ENCODE data around the gene TSC22D2. TPM values are rescaled to one million over a fixed set of nuclear protein-coding genes. Genes with fewer than 3 reads are reported as not detected.
A peak's percentile ranks its signal among the peaks of the same experiment; 100 is the strongest.

The TSC22D2 gene
- total and polyA plus RNA-seq, 2 of the 4 experiments (the other 2 are of a cell fraction): 12.2 to 20.5 TPM

DNA sequence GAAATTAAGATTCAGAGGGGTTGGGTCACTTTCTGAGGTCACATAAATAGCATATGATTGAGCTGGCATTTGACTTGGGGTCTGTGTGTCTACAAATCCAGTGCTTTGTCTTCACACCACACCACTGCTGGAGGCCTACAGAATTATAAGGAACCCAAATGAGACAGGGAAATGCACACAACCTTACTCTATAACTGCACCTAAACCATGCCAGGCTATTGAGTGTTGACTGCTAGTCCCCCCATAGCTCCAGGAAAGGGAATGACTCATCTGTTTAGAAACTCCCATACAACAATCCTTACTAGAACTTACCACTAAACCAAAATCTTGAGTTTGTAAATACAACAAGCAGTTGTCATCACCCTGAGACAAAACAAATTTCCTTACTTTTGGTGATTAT, 16.9 kb upstream of the TSC22D2 start:
- intact Hi-C loops (cut with micrococcal nuclease): no loop called here

More for the DNA sequence above, 16.9 kb upstream of the TSC22D2 start:
- DNase-seq: peak; percentile 68
- H3K14ac ChIP-seq (replicated peaks; ENCODE audit: low read depth, low read length): no peak overlapping the region
- no peak overlapping the region for H2BK15ac ChIP-seq (ENCODE audit: low read depth, low read length)
- 0 out of 2 replicates have a peak overlapping the region, but pooled peaks have one; percentile 64 for H3K4ac ChIP-seq (ENCODE audit: low read depth, low read length)
- H3K79me1 ChIP-seq (ENCODE audit: low read depth in 1 of 2, low read length in 2 of 2): peaks cover 0 to 3% of the 10 kb centered on the region in 2 experiments; a peak in 1 of 4 replicates
- H2BK5ac ChIP-seq (ENCODE audit: low read depth, low read length, poor library complexity, severe bottlenecking): no peak overlapping the region
- no peaks in the 10 kb centered on the region for H3K27me3 ChIP-seq (ENCODE audit: control insufficient read depth, insufficient read depth, low read length)
- H3K4me2 ChIP-seq (ENCODE audit: low read depth, low read length): no peak overlapping the region
- H2AK5ac ChIP-seq (ENCODE audit: low read depth, low read length): no peak overlapping the region
- peak overlapping the region in 1 of 2 experiments; percentile 60; a peak in 1 of 4 replicates for H4K8ac ChIP-seq (ENCODE audit: low read depth in 2 of 2, low read length in 2 of 2)
- no peaks in the 10 kb centered on the region; the same call in 1 of the 2 replicates for H3K4me1 ChIP-seq (ENCODE audit: control insufficient read depth, insufficient read depth, low read length)
- H2AFZ ChIP-seq (replicated peaks; ENCODE audit: low read length, poor library complexity): no peak overlapping the region
- no peaks in the 10 kb centered on the region for H3K9me3 ChIP-seq (ENCODE audit: control insufficient read depth, insufficient read depth, low read length)
- H4K20me1 ChIP-seq (ENCODE audit: insufficient read depth, low read length): no peaks in the 10 kb centered on the region
- H3K56ac ChIP-seq (ENCODE audit: extremely low read depth, insufficient read depth, low read length): no peak overlapping the region
- 0 out of 2 replicates have a peak overlapping the region, but pooled peaks have one; percentile 73 for H2BK20ac ChIP-seq (ENCODE audit: low read depth, low read length)
- H2AK9ac ChIP-seq (replicated peaks; ENCODE audit: low read depth, low read length, poor library complexity): peak overlapping the region; percentile 15
- no peak overlapping the region; the same call in 1 of the 2 replicates for H4K91ac ChIP-seq (ENCODE audit: insufficient read depth, low read depth, low read length)
- no peak overlapping the region for H3K9ac ChIP-seq (ENCODE audit: low read depth, low read length)
- H3K18ac ChIP-seq (ENCODE audit: low read depth, low read length): no peak overlapping the region
- no peak overlapping the region for H4K5ac ChIP-seq (ENCODE audit: low read depth, low read length)
- H2BK120ac ChIP-seq (ENCODE audit: low read depth, low read length): no peak overlapping the region
- POLR2A ChIA-PET (ENCODE audit: unreplicated experiment): no interaction called here
- no peak overlapping the region for H3K27ac ChIP-seq (ENCODE audit: insufficient read depth, low read length)
- H3K4me3 ChIP-seq (ENCODE audit: insufficient read depth, low read depth, low read length): no peak overlapping the region
- peaks cover 5% of the 10 kb centered on the region for H3K9me1 ChIP-seq (ENCODE audit: insufficient read depth, low read length)
- no TSS peak for BruUV-seq (replicated peaks)
- CTCF ChIA-PET: interaction anchor here (0.5 kb wide), 1 partner anchor 456 kb away, joined by 5 read pairs; no protein-coding TSS in a partner anchor
- TF ChIP-seq ELK1 (IDR thresholded peaks at IDR 0.05; ENCODE audit: borderline replicate concordance, low read depth, low read length) (no peak), MAFK (IDR thresholded peaks at IDR 0.05; ENCODE audit: low read depth, low read length) (no peak), FOS (IDR thresholded peaks at IDR 0.05; ENCODE audit: low read depth, low read length) (0 out of 2 replicates have a peak, but pooled peaks have one; percentile 30), MXI1 (IDR thresholded peaks at IDR 0.05; ENCODE audit: borderline replicate concordance, low read depth, low read length) (no peak), RFX5 (IDR thresholded peaks at IDR 0.05; ENCODE audit: low read depth, low read length) (no peak), CEBPB (IDR thresholded peaks at IDR 0.05; ENCODE audit: low read depth, low read length) (no peak)
- TF ChIP-seq, protein P1, sequence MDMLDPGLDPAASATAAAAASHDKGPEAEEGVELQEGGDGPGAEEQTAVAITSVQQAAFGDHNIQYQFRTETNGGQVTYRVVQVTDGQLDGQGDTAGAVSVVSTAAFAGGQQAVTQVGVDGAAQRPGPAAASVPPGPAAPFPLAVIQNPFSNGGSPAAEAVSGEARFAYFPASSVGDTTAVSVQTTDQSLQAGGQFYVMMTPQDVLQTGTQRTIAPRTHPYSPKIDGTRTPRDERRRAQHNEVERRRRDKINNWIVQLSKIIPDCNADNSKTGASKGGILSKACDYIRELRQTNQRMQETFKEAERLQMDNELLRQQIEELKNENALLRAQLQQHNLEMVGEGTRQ (IDR thresholded peaks at IDR 0.05; ENCODE audit: low read depth, low read length): no peak
- dilution Hi-C loops (cut with HindIII; ENCODE audit: low sequenced_read_pairs, unreplicated experiment) (no loop called here), in situ Hi-C loops (cut with MboI; ENCODE audit: low sequenced_read_pairs) (no loop called here)
- no peaks in the 10 kb centered on the region for H3K36me3 ChIP-seq (ENCODE audit: control insufficient read depth, insufficient read depth, low read length)
- H3K23ac ChIP-seq (ENCODE audit: low read depth, low read length): no peak overlapping the region
- peak; percentile 93 for ATAC-seq (ENCODE audit: low read depth)
